WTC11 (cell line): ENCODE results near the gene NAA25. TPM values are rescaled to one million over a fixed set of nuclear protein-coding genes. Genes with fewer than 3 reads are reported as not detected.

Source experiments
- ATAC-seq: fragments of 200-7000 bp; cut with Tn5 transposase; 2 replicates; pipeline ENCODE4 v1.10.0; 2021; ENCODE audit warnings: mild to moderate bottlenecking, moderate library complexity
- CTCF ChIA-PET: fragments of 300-600 bp; sonication (Branson Sonifier 250); formaldehyde crosslinking; loops from one replicate; lab custom pipeline; 2021; ENCODE audit warnings: antibody characterized with exemption; lab: Charles Lee
- POLR2A ChIA-PET: fragments of 350-600 bp; sonication (Branson Sonifier 250); formaldehyde crosslinking; loops from one replicate; lab custom pipeline; 2021; ENCODE audit warnings: antibody characterized with exemption; lab: Charles Lee
- DNase-seq: peaks from one replicate; pipeline ENCODE4 v3.0.0; 2021; ENCODE audit warnings: low spot score
- H3K27ac Mint-ChIP-seq: 2 replicates; pipeline ENCODE4 v1.8.0; 2021; ENCODE audit warnings: mixed read lengths
- H3K27me3 Mint-ChIP-seq: 2 replicates; pipeline ENCODE4 v1.8.0; 2021; ENCODE audit warnings: low read depth, mild to moderate bottlenecking, moderate library complexity, mixed read lengths
- H3K36me3 Mint-ChIP-seq: 2 replicates; pipeline ENCODE4 v1.8.0; 2021; ENCODE audit warnings: mixed read lengths
- H3K4me1 Mint-ChIP-seq: 2 replicates; pipeline ENCODE4 v1.8.0; 2022; ENCODE audit warnings: mixed read lengths
- H3K4me3 Mint-ChIP-seq: 2 replicates; pipeline ENCODE4 v1.8.0; 2021; ENCODE audit warnings: mild to moderate bottlenecking, moderate library complexity, mixed read lengths
- H3K9me3 Mint-ChIP-seq: 2 replicates; pipeline ENCODE4 v1.8.0; 2021; ENCODE audit warnings: mixed read lengths
- CREB1 ChIP-seq: sonication (generic); formaldehyde crosslinking; IDR thresholded peaks from 2 replicates; pipeline ENCODE4 v1.8.0; 2023; ENCODE audit warnings: mild to moderate bottlenecking, missing genetic modification reagents
- FOXJ3 ChIP-seq: sonication (generic); formaldehyde crosslinking; IDR thresholded peaks from 2 replicates; pipeline ENCODE4 v1.9.0; 2021; ENCODE audit warnings: missing genetic modification reagents, mild to moderate bottlenecking, borderline replicate concordance
- GRHL2 ChIP-seq: fragments of 250-450 bp; sonication (Bioruptor Pico); IDR thresholded peaks from 2 replicates; pipeline ENCODE4 v1.8.0; 2022; ENCODE audit warnings: mild to moderate bottlenecking, moderate library complexity; ENCODE audit not compliant: insufficient replicate concordance, severe bottlenecking
- GTF2I ChIP-seq: fragments of 250-450 bp; sonication (Bioruptor Pico); conservative IDR thresholded peaks from 2 replicates; pipeline ENCODE4 v1.4.0; 2021; ENCODE audit warnings: mild to moderate bottlenecking
- HMGXB4 ChIP-seq: sonication (generic); formaldehyde crosslinking; IDR thresholded peaks from 2 replicates; pipeline ENCODE4 v1.8.1; 2023; ENCODE audit warnings: mild to moderate bottlenecking, moderate library complexity, missing genetic modification reagents
- JUN ChIP-seq: sonication (generic); formaldehyde crosslinking; IDR thresholded peaks from 2 replicates; pipeline ENCODE4 v1.8.0; 2023; ENCODE audit warnings: mild to moderate bottlenecking, missing genetic modification reagents
- KAT7 ChIP-seq: sonication (generic); formaldehyde crosslinking; IDR thresholded peaks from 2 replicates; pipeline ENCODE4 v1.8.1; 2023; ENCODE audit warnings: missing genetic modification reagents, mild to moderate bottlenecking, borderline replicate concordance
- MXD4 ChIP-seq: fragments of 250-450 bp; sonication (Bioruptor Pico); IDR thresholded peaks from 2 replicates; pipeline ENCODE4 v1.8.0; 2021; ENCODE audit warnings: mild to moderate bottlenecking, moderate library complexity, borderline replicate concordance
- MYBL2 ChIP-seq: sonication (generic); formaldehyde crosslinking; IDR thresholded peaks from 2 replicates; pipeline ENCODE4 v1.8.1; 2023; ENCODE audit warnings: mild to moderate bottlenecking, moderate library complexity, missing genetic modification reagents
- NFE2L1 ChIP-seq: sonication (generic); formaldehyde crosslinking; IDR thresholded peaks from 2 replicates; pipeline ENCODE4 v1.8.1; 2023; ENCODE audit warnings: missing genetic modification reagents
- NR2C2 ChIP-seq: sonication (generic); formaldehyde crosslinking; IDR thresholded peaks from 2 replicates; pipeline ENCODE4 v1.8.0; 2022; ENCODE audit warnings: mild to moderate bottlenecking, missing genetic modification reagents
- PRRX2 ChIP-seq: fragments of 250-450 bp; sonication (Bioruptor Pico); IDR thresholded peaks from 2 replicates; pipeline ENCODE4 v1.8.0; 2021; ENCODE audit warnings: mild to moderate bottlenecking
- RORB ChIP-seq: fragments of 250-450 bp; sonication (Bioruptor Pico); IDR thresholded peaks from 2 replicates; pipeline ENCODE4 v1.9.0; 2021; ENCODE audit warnings: mild to moderate bottlenecking
- SP1 ChIP-seq: sonication (generic); formaldehyde crosslinking; conservative IDR thresholded peaks from 2 replicates; pipeline ENCODE4 v1.8.1; 2022; ENCODE audit warnings: missing genetic modification reagents
- TCF7 ChIP-seq: sonication (generic); formaldehyde crosslinking; IDR thresholded peaks from 2 replicates; pipeline ENCODE4 v1.8.0; 2022; ENCODE audit warnings: mild to moderate bottlenecking, low read depth, missing genetic modification reagents, moderate library complexity
- ZNF317 ChIP-seq: sonication (generic); formaldehyde crosslinking; IDR thresholded peaks from 2 replicates; pipeline ENCODE4 v1.8.1; 2023; ENCODE audit warnings: low read depth, mild to moderate bottlenecking, moderate library complexity, missing genetic modification reagents, borderline replicate concordance
- total RNA-seq: library from RNA; stranded (reverse); gene quantifications from 3 replicates; pipeline ENCODE4 v1.2.3, GENCODE V29; 2021
- TF ChIP-seq, protein P1 (sequence below): sonication (generic); formaldehyde crosslinking; IDR thresholded peaks from 2 replicates; pipeline ENCODE4 v1.8.1; 2023; ENCODE audit warnings: mild to moderate bottlenecking, missing genetic modification reagents
- TF ChIP-seq, protein P2 (sequence below): sonication (generic); formaldehyde crosslinking; IDR thresholded peaks from 2 replicates; pipeline ENCODE4 v1.8.0; 2022; ENCODE audit warnings: mild to moderate bottlenecking, missing genetic modification reagents
- TF ChIP-seq, protein P3 (sequence below): fragments of 250-450 bp; sonication (Bioruptor Pico); IDR thresholded peaks from 2 replicates; pipeline ENCODE4 v1.9.0; 2021; ENCODE audit warnings: mild to moderate bottlenecking
- TF ChIP-seq, protein P4 (sequence below): sonication (generic); formaldehyde crosslinking; IDR thresholded peaks from 2 replicates; pipeline ENCODE4 v1.8.0; 2022; ENCODE audit warnings: mild to moderate bottlenecking, missing genetic modification reagents
- TF ChIP-seq, protein P5 (sequence below): sonication (generic); formaldehyde crosslinking; IDR thresholded peaks from 2 replicates; pipeline ENCODE4 v1.8.1; 2022; ENCODE audit warnings: mild to moderate bottlenecking, missing genetic modification reagents, moderate library complexity, borderline replicate concordance

Gene NAA25
- total RNA-seq, 1 experiment from 2014 or later = 47.5 TPM

DNA sequence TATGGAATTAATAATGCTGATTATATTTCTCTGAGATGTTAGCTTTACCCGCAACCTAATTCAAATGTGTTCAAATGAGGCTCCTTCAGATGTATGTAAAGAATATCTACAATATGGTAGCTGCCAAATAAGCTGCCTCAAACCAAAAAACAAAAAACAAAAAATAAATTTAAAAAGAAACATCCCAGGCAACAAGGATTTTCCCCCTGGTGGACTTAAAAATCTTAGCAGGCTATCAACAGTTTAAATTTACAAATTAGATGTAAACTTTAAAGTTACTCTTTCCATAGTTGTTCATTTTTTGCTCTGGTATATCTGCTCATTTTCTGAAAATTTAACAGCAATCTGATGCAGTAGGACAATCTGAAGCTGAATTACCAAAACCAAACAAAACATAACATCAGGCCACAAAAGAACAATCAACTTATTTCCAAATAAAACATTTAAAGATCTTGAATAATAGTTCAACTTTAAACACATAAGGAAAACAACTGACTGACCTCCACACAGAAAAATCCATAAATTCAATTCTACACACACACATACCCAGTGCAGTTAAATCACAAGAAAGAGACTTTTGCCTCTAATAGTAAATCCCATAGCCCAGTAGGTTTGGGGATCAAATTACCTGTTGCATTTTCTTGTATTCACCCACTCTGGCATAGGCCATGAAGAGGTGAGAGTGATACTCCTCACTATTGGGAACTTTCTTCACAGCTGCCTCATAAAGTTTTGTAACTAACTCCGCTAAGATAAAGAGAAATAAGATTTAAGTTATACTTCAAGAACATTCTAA is 21.3 kb downstream of the NAA25 start:
- POLR2A ChIA-PET = no interaction called here
- no peak for DNase-seq
- H3K4me3 Mint-ChIP-seq = no peak overlapping the region
- peaks cover 16% of the 10 kb centered on the region for H3K4me1 Mint-ChIP-seq
- ATAC-seq = peak; percentile 32; the same call in 1 of the 2 replicates
- H3K27me3 Mint-ChIP-seq = no peaks in the 10 kb centered on the region
- TF ChIP-seq, protein P1, sequence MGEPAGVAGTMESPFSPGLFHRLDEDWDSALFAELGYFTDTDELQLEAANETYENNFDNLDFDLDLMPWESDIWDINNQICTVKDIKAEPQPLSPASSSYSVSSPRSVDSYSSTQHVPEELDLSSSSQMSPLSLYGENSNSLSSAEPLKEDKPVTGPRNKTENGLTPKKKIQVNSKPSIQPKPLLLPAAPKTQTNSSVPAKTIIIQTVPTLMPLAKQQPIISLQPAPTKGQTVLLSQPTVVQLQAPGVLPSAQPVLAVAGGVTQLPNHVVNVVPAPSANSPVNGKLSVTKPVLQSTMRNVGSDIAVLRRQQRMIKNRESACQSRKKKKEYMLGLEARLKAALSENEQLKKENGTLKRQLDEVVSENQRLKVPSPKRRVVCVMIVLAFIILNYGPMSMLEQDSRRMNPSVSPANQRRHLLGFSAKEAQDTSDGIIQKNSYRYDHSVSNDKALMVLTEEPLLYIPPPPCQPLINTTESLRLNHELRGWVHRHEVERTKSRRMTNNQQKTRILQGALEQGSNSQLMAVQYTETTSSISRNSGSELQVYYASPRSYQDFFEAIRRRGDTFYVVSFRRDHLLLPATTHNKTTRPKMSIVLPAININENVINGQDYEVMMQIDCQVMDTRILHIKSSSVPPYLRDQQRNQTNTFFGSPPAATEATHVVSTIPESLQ = no peak
- no peak for TF ChIP-seq JUN
- TF ChIP-seq KAT7 (CRISPR knock-in tag) = no peak
- CTCF ChIA-PET = interaction anchor here (0.6 to 0.8 kb wide), 4 partner anchors 22 to 609 kb away, joined by 3 to 4 read pairs (median 3); no protein-coding TSS in a partner anchor
- H3K27ac Mint-ChIP-seq = peak overlapping the region; percentile 1; the same call in 1 of the 2 replicates
- no peaks in the 10 kb centered on the region for H3K9me3 Mint-ChIP-seq
- peaks cover 46% of the 10 kb centered on the region for H3K36me3 Mint-ChIP-seq

DNA sequence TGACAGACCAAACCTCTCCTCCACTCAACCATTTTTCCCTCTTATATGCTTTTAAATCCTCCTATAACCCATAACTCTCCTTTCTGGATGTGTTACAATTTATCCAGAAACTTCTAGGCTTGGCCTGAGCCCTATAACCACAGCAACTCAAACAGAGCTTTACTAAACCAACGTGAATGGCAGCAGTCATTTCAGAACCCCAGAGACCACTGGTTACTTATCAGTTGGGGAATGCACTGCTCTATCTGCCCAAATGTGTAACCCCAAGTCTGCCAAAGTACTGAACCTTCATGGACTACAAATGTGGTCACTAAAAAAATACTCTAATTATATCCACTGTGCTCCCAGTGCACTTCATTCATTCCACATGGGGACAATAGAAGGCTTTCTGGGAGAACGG is 42.0 kb downstream of the NAA25 start:
- DNase-seq (no peak), ATAC-seq (no peak)
- ChIA-PET CTCF (interaction anchor here (1.2 kb wide), 1 partner anchor 122 kb away, joined by 6 read pairs; no protein-coding TSS in a partner anchor), POLR2A (no interaction called here)
- H3K27me3 Mint-ChIP-seq = no peaks in the 10 kb centered on the region
- H3K36me3 Mint-ChIP-seq = peaks cover 71% of the 10 kb centered on the region
- TF ChIP-seq, protein P2, sequence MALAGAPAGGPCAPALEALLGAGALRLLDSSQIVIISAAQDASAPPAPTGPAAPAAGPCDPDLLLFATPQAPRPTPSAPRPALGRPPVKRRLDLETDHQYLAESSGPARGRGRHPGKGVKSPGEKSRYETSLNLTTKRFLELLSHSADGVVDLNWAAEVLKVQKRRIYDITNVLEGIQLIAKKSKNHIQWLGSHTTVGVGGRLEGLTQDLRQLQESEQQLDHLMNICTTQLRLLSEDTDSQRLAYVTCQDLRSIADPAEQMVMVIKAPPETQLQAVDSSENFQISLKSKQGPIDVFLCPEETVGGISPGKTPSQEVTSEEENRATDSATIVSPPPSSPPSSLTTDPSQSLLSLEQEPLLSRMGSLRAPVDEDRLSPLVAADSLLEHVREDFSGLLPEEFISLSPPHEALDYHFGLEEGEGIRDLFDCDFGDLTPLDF (CRISPR knock-in tag) = no peak
- TF ChIP-seq ZNF317 (CRISPR knock-in tag) = no peak
- no peak for TF ChIP-seq GRHL2 (CRISPR knock-in tag)
- TF ChIP-seq NR2C2 (CRISPR knock-in tag) = no peak
- TF ChIP-seq GTF2I = no peak
- no peak for TF ChIP-seq NFE2L1 (CRISPR knock-in tag)
- TF ChIP-seq CREB1 (CRISPR knock-in tag) = no peak
- no peak for TF ChIP-seq FOXJ3 (CRISPR knock-in tag)
- TF ChIP-seq JUN = no peak
- TF ChIP-seq TCF7 (CRISPR knock-in tag) = no peak
- no peak for TF ChIP-seq PRRX2 (CRISPR knock-in tag)
- TF ChIP-seq MYBL2 (CRISPR knock-in tag) = no peak
- TF ChIP-seq, protein P3, sequence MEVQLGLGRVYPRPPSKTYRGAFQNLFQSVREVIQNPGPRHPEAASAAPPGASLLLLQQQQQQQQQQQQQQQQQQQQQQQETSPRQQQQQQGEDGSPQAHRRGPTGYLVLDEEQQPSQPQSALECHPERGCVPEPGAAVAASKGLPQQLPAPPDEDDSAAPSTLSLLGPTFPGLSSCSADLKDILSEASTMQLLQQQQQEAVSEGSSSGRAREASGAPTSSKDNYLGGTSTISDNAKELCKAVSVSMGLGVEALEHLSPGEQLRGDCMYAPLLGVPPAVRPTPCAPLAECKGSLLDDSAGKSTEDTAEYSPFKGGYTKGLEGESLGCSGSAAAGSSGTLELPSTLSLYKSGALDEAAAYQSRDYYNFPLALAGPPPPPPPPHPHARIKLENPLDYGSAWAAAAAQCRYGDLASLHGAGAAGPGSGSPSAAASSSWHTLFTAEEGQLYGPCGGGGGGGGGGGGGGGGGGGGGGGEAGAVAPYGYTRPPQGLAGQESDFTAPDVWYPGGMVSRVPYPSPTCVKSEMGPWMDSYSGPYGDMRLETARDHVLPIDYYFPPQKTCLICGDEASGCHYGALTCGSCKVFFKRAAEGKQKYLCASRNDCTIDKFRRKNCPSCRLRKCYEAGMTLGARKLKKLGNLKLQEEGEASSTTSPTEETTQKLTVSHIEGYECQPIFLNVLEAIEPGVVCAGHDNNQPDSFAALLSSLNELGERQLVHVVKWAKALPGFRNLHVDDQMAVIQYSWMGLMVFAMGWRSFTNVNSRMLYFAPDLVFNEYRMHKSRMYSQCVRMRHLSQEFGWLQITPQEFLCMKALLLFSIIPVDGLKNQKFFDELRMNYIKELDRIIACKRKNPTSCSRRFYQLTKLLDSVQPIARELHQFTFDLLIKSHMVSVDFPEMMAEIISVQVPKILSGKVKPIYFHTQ (CRISPR knock-in tag) = no peak
- no peak overlapping the region for H3K27ac Mint-ChIP-seq
- no peaks in the 10 kb centered on the region for H3K4me1 Mint-ChIP-seq
- no peaks in the 10 kb centered on the region for H3K9me3 Mint-ChIP-seq
- no peak overlapping the region for H3K4me3 Mint-ChIP-seq

GRCh38 chr12:112063273-112063672 is 45.3 kb downstream of the NAA25 start:
- no peaks in the 10 kb centered on the region for H3K4me1 Mint-ChIP-seq
- POLR2A ChIA-PET = no interaction called here
- CTCF ChIA-PET = no interaction called here
- H3K4me3 Mint-ChIP-seq = no peak overlapping the region
- H3K36me3 Mint-ChIP-seq = peaks cover 64% of the 10 kb centered on the region
- H3K27me3 Mint-ChIP-seq = no peaks in the 10 kb centered on the region
- ATAC-seq = no peak
- no peaks in the 10 kb centered on the region for H3K9me3 Mint-ChIP-seq
- no peak overlapping the region for H3K27ac Mint-ChIP-seq
- no peak for DNase-seq
- TF ChIP-seq SP1 (CRISPR knock-in tag) (no peak), HMGXB4 (CRISPR knock-in tag) (no peak), MXD4 (CRISPR knock-in tag) (no peak), RORB (CRISPR knock-in tag) (no peak)
- TF ChIP-seq, protein P4, sequence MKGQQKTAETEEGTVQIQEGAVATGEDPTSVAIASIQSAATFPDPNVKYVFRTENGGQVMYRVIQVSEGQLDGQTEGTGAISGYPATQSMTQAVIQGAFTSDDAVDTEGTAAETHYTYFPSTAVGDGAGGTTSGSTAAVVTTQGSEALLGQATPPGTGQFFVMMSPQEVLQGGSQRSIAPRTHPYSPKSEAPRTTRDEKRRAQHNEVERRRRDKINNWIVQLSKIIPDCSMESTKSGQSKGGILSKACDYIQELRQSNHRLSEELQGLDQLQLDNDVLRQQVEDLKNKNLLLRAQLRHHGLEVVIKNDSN = no peak
- TF ChIP-seq, protein P5, sequence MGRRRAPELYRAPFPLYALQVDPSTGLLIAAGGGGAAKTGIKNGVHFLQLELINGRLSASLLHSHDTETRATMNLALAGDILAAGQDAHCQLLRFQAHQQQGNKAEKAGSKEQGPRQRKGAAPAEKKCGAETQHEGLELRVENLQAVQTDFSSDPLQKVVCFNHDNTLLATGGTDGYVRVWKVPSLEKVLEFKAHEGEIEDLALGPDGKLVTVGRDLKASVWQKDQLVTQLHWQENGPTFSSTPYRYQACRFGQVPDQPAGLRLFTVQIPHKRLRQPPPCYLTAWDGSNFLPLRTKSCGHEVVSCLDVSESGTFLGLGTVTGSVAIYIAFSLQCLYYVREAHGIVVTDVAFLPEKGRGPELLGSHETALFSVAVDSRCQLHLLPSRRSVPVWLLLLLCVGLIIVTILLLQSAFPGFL = no peak
